ENCODE measurements around the gene ETV5. TPM values are rescaled to one million over a fixed set of nuclear protein-coding genes. Genes with fewer than 3 reads are reported as not detected.

ETV5 gene
- total RNA-seq, 4 donors from 2014 or later = 1.7 to 6.7 (median 5.0) TPM

DNA sequence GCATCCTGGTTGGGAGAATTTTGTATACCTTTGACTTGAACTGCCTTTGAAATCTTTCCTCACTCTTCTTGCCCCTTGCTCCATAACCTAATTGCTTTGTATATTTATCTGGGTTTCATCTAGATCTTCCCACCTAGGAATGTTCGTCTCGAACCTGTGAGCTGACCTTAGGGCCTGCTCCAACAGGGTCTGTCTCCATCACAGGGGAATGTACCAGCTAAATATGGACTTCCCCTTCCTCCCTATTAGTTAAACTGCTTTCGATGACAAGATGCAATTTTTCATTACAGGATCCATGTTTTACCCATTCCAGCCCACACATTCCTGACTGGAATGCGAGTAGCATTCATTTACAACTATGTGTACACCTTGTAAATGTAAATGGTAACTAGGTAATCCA is 10.6 kb upstream of the ETV5 start:
- H3K4me1 ChIP-seq = peaks cover 0 to 7% (median 0%) of the 10 kb centered on the region in 3 donors
- TF ChIP-seq POLR2A (IDR thresholded peaks at IDR 0.05) = no peak
- TF ChIP-seq, protein P1, sequence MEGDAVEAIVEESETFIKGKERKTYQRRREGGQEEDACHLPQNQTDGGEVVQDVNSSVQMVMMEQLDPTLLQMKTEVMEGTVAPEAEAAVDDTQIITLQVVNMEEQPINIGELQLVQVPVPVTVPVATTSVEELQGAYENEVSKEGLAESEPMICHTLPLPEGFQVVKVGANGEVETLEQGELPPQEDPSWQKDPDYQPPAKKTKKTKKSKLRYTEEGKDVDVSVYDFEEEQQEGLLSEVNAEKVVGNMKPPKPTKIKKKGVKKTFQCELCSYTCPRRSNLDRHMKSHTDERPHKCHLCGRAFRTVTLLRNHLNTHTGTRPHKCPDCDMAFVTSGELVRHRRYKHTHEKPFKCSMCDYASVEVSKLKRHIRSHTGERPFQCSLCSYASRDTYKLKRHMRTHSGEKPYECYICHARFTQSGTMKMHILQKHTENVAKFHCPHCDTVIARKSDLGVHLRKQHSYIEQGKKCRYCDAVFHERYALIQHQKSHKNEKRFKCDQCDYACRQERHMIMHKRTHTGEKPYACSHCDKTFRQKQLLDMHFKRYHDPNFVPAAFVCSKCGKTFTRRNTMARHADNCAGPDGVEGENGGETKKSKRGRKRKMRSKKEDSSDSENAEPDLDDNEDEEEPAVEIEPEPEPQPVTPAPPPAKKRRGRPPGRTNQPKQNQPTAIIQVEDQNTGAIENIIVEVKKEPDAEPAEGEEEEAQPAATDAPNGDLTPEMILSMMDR (IDR thresholded peaks at IDR 0.05) = no peak
- H3K9me3 ChIP-seq = no peaks in the 10 kb centered on the region
- H3K27me3 ChIP-seq = peaks cover 0 to 29% (median 0%) of the 10 kb centered on the region in 4 donors
- intact Hi-C loops (cut with DNase I) = no loop called here
- H3K4me3 ChIP-seq = no peak overlapping the region
- no peak for DNase-seq
- no peak overlapping the region for H3K27ac ChIP-seq
- no peaks in the 10 kb centered on the region for H3K36me3 ChIP-seq
- 72 to 76% methylated on average over 4 of the region's 4 CpGs for WGBS, 2 donors

DNA sequence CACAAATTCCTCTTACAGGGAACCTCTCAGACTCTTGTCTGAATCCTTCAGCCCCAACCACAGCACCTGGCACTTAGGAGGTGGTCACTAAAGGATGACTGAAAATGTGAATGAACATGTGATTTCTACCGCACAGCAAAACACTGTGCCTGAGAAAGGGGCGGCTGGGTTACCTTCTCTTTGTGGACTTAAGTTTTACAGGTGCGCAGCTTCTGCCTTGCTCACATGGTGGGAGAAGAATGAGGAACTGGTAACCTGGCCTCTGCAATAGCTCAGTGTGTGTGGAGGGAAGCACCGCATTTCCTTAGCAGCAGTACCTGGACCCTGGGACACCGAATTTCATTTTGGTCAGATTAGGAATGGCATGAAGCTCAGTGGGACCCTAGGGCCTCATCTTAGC is 9.8 kb upstream of the ETV5 start:
- intact Hi-C loops (cut with DNase I) = no loop called here
- peaks cover 0 to 7% (median 0%) of the 10 kb centered on the region in 3 donors for H3K4me1 ChIP-seq
- H3K27ac ChIP-seq = no peak overlapping the region
- DNase-seq = no peak
- H3K27me3 ChIP-seq = peaks cover 0 to 37% (median 0%) of the 10 kb centered on the region in 4 donors
- H3K4me3 ChIP-seq = no peak overlapping the region
- no peak for TF ChIP-seq POLR2A (IDR thresholded peaks at IDR 0.05)
- TF ChIP-seq, protein P1 (IDR thresholded peaks at IDR 0.05) = no peak
- no peaks in the 10 kb centered on the region for H3K36me3 ChIP-seq
- H3K9me3 ChIP-seq = no peaks in the 10 kb centered on the region
- WGBS, 2 donors = 86 to 88% methylated on average over 3 to 5 of the region's 5 CpGs

DNA sequence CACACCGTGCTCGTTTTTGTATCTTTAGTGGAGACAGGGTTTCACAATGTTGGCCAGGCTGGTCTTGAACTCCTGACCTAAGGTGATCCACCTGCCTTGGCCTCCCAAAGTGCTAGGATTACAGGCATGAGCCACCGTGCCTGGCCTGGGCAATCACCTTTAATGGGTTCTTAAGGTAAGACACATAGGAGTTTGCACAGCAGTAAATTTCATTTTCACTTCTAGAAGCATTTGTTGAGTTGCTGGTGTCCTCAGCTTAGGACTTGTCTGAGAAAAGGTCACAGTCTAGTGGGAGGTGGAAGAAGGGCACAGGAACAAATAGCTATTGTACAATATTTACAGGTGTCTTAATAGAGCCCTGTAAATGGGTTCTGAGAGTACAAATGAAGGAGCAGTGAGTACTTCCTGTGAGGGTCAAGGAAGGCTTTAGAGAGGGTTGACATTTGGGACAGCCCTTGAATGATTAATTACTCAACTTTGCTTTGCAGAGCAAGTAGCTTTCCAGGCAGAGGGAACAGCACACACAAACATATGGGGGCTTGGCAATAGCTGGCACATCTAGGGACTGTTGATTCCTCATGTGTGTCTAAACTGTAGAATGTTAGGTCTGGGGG is 8.7 kb upstream of the ETV5 start:
- DNase-seq = no peak
- no peak for TF ChIP-seq POLR2A (IDR thresholded peaks at IDR 0.05)
- TF ChIP-seq, protein P1 (IDR thresholded peaks at IDR 0.05) = no peak
- WGBS, 2 donors = 93 to 100% methylated on average over 2 to 3 of the region's 3 CpGs
- intact Hi-C loops (cut with DNase I) = no loop called here
- Histone ChIP-seq H3K4me1 (peaks cover 0 to 7% (median 0%) of the 10 kb centered on the region in 3 donors), H3K4me3 (no peak overlapping the region), H3K36me3 (no peaks in the 10 kb centered on the region), H3K27me3 (peaks cover 0 to 47% (median 0%) of the 10 kb centered on the region in 4 donors), H3K27ac (no peak overlapping the region), H3K9me3 (no peaks in the 10 kb centered on the region)

DNA sequence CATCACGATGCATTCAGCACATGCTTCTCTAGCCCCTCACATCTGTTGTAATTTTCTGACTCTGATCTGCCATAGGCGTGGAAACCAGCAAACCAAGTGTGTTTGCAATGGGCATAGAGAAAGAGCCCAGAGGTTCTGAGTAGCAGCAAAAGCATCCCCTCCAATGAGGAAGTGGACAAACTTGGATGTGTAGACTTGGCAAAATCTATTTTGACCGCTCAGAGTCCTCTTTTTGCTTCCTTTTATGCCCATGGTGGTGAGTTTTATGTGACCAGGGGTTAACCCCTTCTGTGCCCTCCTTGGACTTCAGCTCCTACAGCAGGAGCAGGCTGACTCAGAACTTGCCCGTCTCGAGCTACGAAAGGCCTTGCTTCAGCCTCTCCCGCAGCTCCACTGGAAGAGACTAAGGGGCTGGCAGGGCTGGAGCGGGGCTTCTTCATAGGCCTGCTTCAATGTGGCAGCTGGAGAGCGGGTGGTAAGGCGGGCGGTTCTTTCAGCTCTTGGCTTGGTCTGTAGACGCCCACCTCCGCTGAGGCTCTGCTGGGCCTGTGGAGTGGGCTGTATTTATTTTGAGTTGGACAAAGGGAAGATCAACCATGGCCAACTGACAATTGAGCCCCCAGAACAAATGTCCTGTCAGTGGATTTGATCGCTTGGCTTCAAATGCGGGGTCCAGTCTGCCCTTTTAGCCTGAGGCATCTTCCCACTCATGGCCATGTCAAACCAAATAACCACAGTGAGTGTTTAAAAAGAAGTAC is 6.5 kb upstream of the ETV5 start:
- peaks cover 0 to 66% (median 0%) of the 10 kb centered on the region in 4 donors for H3K27me3 ChIP-seq
- no peak overlapping the region for H3K4me3 ChIP-seq
- no peak overlapping the region for H3K27ac ChIP-seq
- TF ChIP-seq, protein P1 (IDR thresholded peaks at IDR 0.05) = no peak
- TF ChIP-seq POLR2A (IDR thresholded peaks at IDR 0.05) = no peak
- WGBS, 2 donors = 79 to 92% methylated on average over 5 to 8 of the region's 15 CpGs
- no peaks in the 10 kb centered on the region for H3K36me3 ChIP-seq
- no peak for DNase-seq
- peaks cover 0 to 9% (median 5%) of the 10 kb centered on the region in 3 donors for H3K4me1 ChIP-seq
- intact Hi-C loops (cut with DNase I) = no loop called here
- no peaks in the 10 kb centered on the region for H3K9me3 ChIP-seq

All from esophagus squamous epithelium (tissue), 5 donors.